ENCODE data around the gene NAGA.
"Not testable (repeated sequence)": the region's sequence is repeated elsewhere in the genome, so short reads cannot be mapped to it uniquely, and the experiment has no call there.

The NAGA gene

DNA sequence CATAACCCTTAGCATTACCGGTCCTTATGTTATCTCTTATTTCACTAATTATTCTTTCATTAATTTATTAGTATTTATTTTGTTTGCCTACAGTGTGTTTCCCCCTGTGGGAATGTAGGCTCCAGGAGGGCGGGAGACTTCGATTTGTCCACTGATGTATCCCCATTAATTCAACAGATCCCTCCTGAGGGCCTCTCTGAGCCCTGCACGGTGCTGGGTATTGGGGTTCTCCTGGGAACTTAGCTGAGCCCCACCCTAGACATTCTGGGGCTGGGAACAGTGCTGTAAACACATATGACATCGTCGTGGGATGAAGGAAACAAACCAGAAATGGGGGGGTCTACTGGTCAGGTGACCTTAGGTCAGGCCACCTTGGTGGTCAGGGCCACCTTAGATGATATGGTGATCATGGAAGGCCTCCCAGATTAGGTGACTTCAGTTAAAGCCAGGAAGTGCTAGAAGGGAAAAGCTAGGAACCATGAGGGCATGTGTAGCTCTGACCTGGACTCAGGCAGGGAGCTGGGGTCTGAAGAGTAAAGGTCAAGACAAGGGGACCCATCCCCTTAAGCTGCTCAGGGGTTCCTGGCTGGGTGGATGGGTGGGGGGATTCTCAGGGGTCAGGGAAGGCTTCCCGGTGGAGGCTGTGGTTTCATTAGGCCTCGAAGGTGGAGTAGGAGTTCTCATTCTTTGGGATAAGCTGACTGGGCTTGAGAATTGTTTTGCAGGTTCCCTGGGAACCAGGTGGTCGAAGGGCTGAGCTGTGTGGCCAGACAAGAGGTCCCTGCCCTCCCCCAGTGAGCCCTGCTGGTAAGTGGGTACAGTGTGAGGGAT is 4.4 kb upstream of the NAGA start:
- no peak for DNase-seq (ENCODE audit: low spot score)

DNA sequence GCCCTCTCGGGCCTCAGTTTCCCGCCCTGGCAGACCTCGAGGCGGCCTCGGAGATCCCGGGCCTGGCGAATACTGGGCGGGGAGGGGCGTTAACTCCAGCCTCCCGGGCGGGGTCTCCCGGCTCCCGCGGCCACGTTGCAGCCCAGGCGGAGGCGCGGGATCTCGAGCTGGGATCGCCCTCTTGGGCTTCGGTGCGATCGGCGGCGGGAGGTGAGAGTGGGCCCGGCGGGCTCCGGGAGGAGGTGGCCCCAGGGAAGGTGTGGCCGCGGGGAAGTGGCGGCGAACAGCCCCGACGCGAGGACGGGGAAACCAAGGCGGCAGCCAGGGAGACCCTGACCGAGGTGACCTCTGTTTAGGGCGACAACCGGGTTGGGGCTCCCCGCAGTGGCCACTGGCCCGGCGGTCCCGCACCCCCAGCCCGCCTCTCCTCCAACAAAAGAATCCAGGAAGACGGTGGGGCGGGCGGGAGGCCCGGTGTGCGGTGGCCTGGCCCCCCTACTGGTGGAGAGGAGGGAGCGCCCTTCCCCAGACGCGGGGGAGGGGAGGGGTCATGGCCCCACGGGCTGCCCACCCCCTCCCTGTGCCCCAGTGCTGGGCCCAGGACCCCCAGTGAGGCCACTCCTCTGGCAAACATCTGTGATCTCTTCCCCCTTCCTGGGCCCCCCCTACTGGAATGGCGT is 3.7 kb upstream of the NAGA start, which contains the start of gene PHETA2:
PHETA2 (plus strand) TSS at position 117 of the 680 bp plus-strand sequence. CDS start 3,046 bp downstream, outside the sequence.
- DNase-seq (ENCODE audit: low spot score): peak; percentile 64

DNA sequence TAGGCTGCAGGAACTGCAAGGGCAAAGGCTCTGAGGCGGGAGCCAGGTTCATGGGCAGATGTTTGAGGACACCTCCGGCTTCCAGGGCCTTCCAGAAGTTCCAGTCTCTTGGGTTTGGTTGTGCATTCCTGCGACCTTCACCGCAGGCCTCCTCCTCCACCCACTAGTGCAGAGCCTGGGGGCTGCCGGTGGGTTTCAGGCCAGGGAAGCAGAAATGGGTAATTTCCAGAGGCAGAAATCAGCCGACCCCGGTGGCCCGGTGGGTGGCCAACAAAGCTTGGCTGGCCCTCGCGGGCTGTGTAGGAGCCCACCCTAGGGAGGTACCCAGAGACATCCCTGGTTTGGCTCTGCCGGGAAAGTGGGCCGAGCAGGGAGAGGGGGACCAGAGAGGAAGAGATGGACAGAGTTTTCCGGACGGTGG is 3.0 kb upstream of the NAGA start:
- no peak for DNase-seq (ENCODE audit: low spot score)

DNA sequence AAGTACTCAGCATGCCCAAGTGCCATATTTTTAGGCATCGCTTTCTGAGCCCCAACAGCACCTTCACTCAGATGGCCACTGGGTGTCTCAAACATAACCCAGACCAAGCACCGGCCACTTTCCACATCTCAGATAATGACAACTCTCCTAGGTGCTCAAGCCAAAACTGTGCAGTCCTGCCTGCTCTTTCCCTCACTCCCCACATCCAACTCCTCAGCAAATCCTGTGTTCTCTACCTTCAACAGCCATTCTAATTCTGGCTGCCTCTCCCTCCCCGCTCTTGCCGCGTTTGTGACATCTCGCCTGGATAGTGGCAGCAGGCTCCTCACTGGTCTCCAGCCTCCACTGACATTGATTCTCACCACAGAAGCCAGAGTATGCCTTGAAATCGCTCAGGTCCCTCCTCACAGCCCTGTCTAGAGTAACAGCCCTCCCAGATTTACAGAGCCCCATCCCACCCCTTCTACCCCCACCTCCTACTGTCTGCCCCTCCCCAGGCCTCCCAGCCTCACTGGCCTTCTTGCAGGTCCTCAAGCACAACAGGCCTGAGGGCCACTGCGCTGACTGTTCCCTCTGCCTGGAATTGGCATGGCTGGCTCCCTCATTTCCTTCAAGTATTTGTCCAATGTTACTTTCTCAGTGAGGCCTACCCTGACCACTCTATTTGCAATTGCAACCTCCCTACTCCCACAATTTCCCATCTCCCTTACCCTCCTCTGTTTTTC is 2.2 kb upstream of the NAGA start:
- DNase-seq (ENCODE audit: low spot score): no peak

DNA sequence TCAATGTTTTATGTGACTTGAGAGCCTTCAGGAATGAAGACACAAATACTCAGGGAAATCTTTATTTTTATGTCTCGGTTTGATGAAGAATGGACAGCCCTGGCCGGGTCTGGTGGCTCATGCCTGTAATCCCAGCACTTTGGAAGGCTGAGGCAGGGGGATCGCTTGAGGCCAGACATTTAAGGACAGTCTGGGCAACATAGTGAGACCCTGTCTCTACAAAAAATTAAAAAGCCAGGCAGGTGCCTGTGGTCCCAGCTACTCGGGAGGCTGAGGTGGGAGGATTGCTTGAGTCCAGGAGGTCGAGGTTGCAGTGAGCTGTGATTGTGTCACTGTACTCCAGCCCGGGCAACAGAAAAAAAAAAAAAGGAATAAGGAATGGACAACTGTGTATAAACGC is 896 bp upstream of the NAGA start:
- not testable (repeated sequence) for DNase-seq (ENCODE audit: low spot score)

DNA sequence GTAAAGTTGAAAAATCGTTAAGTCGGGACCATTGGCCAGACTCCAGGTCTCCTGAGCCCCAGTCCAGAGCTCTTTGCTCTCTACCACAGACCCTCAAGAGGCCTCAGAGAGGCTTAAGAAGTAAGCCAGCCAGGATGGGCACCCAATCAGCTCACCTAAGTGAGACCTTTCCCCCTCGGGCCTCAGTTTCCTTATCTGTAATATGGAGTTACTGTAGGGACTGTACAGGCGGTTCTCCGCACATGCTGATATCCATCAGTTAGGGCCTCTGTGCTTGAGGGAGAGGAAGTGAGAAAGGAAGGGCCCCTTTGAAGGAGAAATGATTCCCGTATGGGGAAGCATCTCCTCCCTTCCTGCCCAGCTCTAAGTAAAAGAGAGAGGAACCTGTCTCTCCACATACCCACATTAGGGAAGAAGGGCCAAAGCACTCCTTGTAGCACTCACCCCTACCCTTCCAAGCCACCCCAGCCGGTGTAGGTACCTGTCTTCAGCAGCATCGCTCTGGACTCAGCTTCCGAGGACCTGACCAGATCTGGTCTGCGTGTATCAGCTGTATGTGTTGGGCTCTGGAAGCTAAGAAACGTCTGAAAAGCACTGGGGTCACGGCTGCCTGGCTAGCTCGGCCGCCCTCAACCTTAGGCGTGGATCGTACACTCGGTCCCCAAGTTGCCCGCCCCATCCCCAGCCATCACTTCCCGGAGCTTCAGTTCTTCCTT is 653 bp downstream of the NAGA start:
- peak; percentile 21 for DNase-seq (ENCODE audit: low spot score)

DNA sequence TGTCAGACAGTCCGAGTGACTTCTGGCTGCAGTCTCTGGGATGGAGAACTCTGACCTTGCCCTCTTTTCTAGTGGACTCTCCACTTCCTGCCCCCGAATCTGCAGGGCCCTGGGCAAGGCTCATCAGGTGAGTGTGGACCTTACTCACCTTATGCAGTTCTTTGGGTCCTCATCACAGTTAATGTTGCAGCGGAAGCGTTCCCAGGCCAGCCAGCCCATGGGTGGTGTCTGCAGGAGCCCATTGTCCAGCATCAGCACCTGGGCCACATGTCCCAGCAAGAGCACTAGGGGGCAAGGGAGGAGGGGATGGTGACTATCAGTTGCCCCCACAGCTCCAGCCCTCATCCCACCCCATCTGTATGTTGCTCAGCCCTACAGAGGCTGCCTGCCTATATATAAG is 2.3 kb downstream of the NAGA start:
- DNase-seq (ENCODE audit: low spot score): no peak

DNA sequence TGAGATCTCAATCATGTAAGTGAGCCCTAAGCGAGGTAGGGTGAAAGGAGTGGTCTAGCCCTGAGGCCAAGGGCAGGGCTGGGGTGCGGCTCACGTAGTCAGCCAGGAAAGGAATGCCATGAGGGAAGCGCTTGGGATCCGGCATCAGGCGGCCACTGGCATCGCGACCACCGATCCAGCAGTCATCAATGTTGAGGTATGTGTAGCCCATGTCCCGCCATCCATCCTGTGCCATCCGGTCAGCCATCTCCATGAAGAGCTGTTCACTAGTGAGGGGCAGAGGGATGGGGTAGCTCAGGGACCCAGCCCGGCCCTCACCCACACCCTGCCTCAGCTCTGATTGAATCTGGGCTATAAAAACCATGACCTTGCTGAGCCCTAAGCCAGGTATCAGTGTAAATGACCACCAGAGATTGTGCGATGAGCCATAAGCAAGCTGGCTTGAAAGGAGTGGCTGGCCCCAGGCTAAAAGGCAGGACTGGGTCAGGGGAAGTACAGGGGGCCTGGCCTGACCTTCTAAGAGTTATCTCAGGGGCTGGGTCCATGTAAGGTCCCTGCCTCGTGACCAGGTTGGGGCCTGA is 2.9 kb downstream of the NAGA start:
- no peak for DNase-seq (ENCODE audit: low spot score)

DNA sequence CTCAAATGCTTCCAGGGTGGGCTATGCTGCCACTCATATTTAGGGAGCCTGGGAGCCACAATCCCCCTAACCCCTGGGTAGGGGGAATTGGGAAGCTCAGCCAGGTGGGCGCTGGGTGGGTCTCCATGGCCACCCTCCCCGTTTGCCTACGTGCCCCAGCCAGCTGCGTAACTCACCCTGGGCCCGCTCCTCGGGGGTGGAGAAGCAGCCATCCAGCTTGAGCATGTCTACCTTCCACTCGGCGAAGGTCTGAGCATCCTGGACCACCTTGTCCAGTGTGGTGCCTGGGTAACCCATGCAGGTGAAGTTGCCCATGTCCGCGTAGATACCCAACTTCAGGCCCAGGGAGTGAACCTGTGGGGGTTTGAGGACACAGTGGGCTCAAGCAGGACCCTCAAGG is 3.7 kb downstream of the NAGA start:
- DNase-seq (ENCODE audit: low spot score): no peak

DNA sequence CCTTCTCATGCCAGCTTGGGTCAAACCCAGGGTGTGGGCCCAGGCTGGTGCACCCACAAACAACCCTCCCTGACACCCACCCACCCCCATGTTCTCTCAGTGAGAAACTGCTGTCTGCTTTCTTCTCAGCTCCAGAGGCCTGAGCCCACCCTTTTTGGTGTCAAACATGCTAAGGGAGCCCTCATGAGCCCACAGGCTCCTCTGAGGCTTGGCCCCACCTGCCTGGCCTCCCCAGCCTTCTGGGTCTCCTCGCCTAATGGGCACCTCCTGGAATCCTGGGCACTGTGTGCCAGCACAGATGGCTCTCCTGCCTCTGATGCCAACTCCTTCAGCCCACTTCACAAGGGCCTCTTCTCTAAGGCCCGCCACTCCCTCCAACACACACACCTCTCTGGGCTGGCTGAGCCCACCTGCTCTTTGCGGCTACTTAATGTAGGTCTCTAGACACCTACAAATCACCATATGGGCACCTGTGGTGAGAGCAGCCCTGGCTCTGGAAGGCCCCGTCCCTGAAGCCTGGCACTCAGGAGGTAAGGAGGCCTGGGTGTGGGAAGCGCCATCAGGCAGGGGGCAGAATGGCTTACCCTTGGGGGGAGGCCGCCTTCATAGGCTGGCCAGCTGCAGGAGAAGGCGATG is 4.4 kb downstream of the NAGA start:
- no peak for DNase-seq (ENCODE audit: low spot score)

DNA sequence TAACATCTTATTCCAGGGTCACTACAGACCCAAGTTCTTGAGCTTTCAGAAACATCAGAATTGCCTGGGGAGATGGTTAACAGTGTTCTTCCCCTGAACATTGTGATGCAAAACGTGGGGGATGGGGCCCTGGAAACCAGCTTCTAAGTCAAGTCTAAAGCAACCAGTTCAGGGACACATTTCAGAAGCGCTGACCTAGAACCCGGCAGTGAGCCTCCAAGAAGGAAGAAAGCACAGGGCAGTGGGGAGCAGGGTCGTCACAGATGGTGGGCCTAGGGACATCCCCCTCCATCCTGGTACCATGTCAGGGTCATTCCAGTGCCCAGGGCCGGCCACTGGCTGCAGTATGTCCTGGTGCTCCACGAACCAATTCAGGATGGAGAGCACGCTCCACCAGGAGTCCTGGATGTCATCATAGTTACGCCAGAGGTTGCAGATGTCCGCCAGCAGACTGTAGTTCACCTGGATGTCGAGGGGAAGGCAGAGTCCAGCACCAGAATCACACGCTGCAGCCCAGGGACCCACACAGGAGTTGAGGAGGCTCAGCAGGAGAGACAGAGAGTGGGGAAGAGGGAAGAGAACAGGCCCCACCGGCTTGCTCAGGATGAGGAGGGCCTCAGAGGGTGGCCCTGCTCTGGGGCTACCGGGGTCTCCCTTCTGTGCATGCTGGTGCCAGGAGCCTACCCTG is 5.0 kb downstream of the NAGA start:
- no peak for DNase-seq (ENCODE audit: low spot score)

DNA sequence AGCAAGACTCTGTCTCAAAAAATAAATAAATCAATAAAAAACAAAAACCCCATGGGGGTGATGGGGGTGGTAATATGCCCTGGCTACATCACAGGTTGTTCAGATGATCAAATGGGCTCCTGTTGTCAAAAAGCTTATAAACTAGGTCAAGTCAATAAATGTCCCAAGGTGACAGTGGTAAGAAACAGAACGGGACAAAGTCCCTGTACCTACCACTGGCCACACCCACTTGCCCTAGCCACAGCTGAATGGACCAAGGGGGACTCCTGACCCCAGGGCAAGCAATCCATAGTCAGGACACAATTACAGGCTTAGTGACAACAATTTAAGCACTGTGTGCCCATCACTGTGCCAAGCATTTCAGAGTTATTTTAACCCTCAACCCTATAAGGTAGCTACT is 6.0 kb downstream of the NAGA start:
- no peak for DNase-seq (ENCODE audit: low spot score)

DNA sequence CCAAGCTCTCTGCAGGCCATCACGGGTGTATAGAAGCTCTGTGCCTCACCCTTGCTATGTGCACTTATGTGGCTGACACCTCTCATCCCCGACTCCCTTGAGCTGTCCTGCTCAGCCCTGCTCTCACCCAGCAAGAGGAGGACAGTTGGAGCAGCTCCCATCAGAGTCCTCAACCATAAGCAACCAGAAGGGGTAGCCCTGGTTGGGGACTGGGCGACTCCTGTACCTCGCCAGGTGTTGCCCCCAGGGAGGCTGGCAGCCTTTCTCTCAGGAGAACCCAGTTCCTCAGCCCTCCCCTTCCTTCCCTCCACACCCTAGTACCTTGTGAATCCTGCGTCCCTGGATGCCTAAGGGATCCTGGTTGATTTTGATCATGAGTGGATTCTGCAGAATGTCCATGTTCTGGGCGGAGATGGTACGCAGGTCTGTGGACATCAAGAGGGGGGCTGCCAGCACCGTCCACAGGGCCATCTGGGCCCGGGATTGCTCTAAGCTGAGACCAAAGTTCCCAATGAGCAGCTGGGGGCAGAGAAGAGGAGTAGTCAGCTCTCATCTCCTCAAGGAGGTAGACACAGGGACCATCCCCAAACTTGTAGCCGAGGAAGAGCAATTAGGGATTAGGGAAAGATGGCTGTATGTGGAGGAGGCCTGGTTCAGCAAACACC is 8.0 kb downstream of the NAGA start:
- no peak for DNase-seq (ENCODE audit: low spot score)

DNA sequence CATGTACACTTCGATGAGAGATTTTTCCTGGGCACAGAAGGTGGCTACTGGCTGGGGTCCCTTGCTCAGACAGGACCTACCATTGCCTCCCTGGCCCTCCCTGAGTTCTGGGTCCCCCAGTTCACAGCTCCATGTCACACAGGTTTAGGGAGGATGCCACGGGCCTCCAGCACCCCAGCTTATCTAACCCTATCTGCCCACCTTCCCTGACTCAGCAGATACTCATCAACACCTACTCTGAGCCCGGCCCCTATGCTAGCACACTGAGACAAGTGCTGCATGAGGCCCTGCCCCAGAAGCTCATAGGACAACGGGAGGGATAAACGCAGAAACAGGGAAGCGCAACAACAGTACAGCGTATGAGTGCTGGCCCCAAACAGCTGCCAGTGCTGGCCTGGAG is 9.6 kb downstream of the NAGA start:
- DNase-seq (ENCODE audit: low spot score): no peak

DNA sequence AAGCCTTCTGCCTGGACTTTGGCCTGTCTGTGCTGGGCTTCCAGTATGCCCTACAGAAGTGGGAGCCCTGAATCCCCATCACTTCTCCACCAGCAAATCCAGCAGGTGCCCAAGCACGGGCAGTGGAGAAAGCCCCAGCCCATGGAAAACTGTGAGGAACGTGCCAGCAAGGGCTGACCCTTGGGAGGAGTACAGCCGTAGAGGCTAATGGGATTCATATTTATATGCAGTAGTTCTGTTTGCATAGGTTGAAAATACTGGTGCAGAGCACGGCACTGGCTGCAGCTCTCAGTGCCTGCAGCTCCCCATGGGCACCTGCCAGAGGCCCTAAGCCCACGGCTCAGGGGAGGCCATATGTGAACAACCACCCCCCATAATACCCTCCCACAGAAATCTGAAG is 10.1 kb downstream of the NAGA start:
- DNase-seq (ENCODE audit: low spot score): no peak

DNA sequence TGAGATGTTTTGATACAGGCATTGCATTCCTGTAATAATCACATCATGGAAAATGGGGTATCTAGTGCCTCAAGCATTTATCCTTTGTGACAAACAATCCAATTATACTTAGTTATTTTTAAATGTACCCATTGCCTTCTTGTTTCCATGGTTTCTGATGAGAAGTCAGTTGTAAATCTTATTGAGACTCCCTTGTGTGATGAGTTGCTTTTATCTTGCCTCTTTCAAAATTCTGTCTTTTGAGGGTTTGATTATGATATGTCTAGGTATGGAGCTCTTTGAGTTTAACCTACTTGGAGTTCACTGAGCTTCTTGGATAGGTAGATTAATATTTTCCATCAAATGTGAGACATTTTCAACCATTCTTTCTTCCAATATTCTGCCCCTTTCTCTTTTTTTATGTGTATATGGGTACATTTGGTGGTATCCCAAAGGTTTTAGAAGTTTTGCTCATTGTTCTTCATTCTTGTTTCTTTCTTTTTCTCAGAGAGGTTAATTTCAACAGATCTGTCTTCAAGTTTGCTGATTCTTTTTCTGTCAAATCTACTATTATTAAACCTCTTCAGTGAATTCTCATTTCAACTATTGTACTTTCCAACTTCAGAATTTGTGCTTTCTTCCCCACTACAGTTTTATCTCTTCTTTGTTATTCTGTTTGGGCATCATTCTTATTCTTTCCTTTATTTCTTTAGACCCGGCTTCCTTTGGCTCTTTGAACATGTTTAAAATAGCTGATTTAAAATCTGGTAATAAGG is 13.7 kb downstream of the NAGA start:
- DNase-seq (ENCODE audit: low spot score): no peak

DNA sequence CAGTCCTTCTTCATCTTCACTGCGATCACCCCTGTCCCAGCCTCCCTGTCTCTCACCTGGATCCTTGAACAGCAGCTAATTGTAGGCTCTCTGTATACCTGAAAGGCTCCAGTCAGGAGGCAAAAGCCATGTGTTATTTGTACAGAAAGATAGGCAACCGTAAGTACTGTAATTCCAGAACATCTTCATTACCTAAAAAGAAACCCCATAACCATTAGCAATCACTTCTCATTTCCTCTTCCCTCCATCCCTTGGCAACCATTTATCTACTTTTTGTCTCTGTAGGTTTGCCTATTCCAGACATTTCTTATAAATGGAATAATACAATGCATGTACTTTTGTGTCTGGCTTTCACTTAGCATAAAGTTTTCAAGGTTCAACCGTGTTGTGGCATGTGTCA is 17.8 kb downstream of the NAGA start:
- DNase-seq (ENCODE audit: low spot score): no peak

DNA sequence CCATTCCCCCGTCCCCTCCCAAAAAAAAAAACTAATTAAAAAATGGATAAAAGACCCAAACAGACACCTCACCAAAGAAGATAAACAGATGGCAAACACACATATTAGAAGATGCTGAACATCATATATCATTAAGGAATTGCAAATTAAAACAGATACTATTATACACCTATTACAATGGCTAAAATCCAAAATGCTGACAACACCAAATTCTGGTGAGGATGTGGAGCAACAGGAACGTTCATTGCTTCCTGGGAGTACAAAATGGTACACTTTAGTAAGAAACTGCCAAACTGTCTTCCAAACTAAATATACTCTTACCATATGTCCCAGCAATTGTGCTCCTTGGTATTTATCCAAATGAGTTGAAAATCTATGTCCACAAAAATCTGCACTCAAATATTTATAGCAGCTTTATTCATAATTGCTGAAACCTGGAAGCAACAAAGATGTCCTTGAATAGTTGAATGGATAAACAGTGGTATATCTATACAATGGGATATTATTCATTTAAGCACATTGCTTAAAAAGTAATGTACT is 19.9 kb downstream of the NAGA start:
- DNase-seq (ENCODE audit: low spot score): no peak

DNA sequence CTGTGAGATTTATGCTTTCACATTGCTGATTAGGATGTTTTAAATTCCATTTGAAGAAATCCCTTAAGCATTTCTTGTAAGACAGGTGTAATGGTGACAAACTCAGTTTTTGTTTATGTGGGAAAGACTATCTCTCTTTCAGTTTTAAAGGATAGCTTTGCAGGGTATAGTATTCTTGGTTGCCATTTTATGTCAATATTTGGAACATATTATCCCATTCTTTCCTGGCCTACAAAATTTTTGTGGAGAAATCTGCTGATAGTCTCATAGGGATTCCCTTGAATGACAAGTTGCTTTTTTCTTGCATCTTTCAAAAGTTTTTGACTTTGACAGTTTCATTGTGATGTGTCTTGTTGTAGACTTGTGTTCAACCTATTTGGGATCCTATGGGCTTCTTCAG is 28.8 kb downstream of the NAGA start:
- no peak for DNase-seq (ENCODE audit: low spot score)
